ENCODE measurements around the gene STXBP6. TPM values are rescaled to one million over a fixed set of nuclear protein-coding genes. Genes with fewer than 3 reads are reported as not detected.
A peak's percentile ranks its signal among the peaks of the same experiment; 100 is the strongest.

Gene STXBP6
- total and polyA plus RNA-seq, 2 donors (not counting 3 experiments of a cell fraction or from before 2014, with no cell fraction given) = 0.06 TPM; not detected in 1

GRCh38 chr14:24984846-24985589 lies 64.9 kb downstream of the STXBP6 start:
- Histone ChIP-seq H3K9me3 (replicated peaks; ENCODE audit: control insufficient read depth, insufficient read depth, low read length) (no peaks in the 10 kb centered on the region), H3K27ac (ENCODE audit: insufficient read depth, low read depth, low read length) (no peak overlapping the region), H3K36me3 (ENCODE audit: control insufficient read depth in 2 of 2, extremely low read depth in 1 of 2, insufficient read depth in 2 of 2, low read length in 2 of 2) (no peaks in the 10 kb centered on the region), H3K9me1 (replicated peaks; ENCODE audit: control insufficient read depth, extremely low read depth, insufficient read depth, low read length) (no peaks in the 10 kb centered on the region), H3K27me3 (ENCODE audit: control insufficient read depth in 2 of 2, insufficient read depth in 2 of 2, low read length in 2 of 2) (no peaks in the 10 kb centered on the region), H3K4me1 (ENCODE audit: control insufficient read depth, extremely low read depth, insufficient read depth, low read length) (peaks cover 2% of the 10 kb centered on the region), H3K79me2 (ENCODE audit: control insufficient read depth, insufficient read depth, low read length) (no peaks in the 10 kb centered on the region), H4K20me1 (replicated peaks; ENCODE audit: control insufficient read depth, extremely low read depth, insufficient read depth, low read length) (no peaks in the 10 kb centered on the region), H3K4me2 (ENCODE audit: insufficient read depth, low read length) (peak overlapping the region; percentile 8), H2AFZ (ENCODE audit: low read depth, low read length) (no peak overlapping the region), H3K4me3 (replicated peaks in 1 of 3; ENCODE audit: insufficient read depth in 1 of 3, low read depth in 1 of 3, low read length in 3 of 3) (no peak overlapping the region), H3K9ac (replicated peaks; ENCODE audit: extremely low read depth, insufficient read depth, low read length) (no peak overlapping the region)
- FAIRE-seq (no peak), DNase-seq (ENCODE audit: low read depth, low spot score) (peak; percentile 70)
- intact Hi-C loops (cut with micrococcal nuclease) (loop anchor here (2.0 kb wide), 1 partner anchor 50 kb away; no protein-coding TSS in a partner anchor), dilution Hi-C loops (cut with MboI; ENCODE audit: extremely low pct_ligation_motif_present, low sequenced_read_pairs) (no loop called here)
- ChIA-PET CTCF (no interaction called here), POLR2A (no interaction called here)
- TF ChIP-seq, protein P1, sequence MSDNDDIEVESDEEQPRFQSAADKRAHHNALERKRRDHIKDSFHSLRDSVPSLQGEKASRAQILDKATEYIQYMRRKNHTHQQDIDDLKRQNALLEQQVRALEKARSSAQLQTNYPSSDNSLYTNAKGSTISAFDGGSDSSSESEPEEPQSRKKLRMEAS (IDR thresholded peaks at IDR 0.05; ENCODE audit: insufficient read depth, insufficient read length) = no peak
- no TSS peak for BruUV-seq (replicated peaks)

- H3K79me2 ChIP-seq (ENCODE audit: control insufficient read depth, insufficient read depth, low read length) = no peaks in the 10 kb centered on the region
- H3K4me3 ChIP-seq (replicated peaks in 1 of 3; ENCODE audit: insufficient read depth in 1 of 3, low read depth in 1 of 3, low read length in 3 of 3) = no peak overlapping the region
- no peaks in the 10 kb centered on the region for H3K9me3 ChIP-seq (replicated peaks; ENCODE audit: control insufficient read depth, insufficient read depth, low read length)
- H4K20me1 ChIP-seq (replicated peaks; ENCODE audit: control insufficient read depth, extremely low read depth, insufficient read depth, low read length) = no peaks in the 10 kb centered on the region
- H3K9me1 ChIP-seq (replicated peaks; ENCODE audit: control insufficient read depth, extremely low read depth, insufficient read depth, low read length) = no peaks in the 10 kb centered on the region
- H3K36me3 ChIP-seq (ENCODE audit: control insufficient read depth in 2 of 2, extremely low read depth in 1 of 2, insufficient read depth in 2 of 2, low read length in 2 of 2) = no peaks in the 10 kb centered on the region
- H3K4me2 ChIP-seq (ENCODE audit: insufficient read depth, low read length) = no peak overlapping the region
- intact Hi-C loops (cut with micrococcal nuclease) = no loop called here
- BruUV-seq (replicated peaks) = no TSS peak
- CTCF ChIA-PET = no interaction called here
- no peak overlapping the region for H3K27ac ChIP-seq (ENCODE audit: insufficient read depth, low read depth, low read length)
- no peak for FAIRE-seq
- TF ChIP-seq CTCF (IDR thresholded peaks at IDR 0.05; ENCODE audit: extremely low read depth in 1 of 2, insufficient read depth in 1 of 2, low read depth in 1 of 2, low read length in 2 of 2) = no peak
- peak; percentile 18 for TF ChIP-seq JUN (IDR thresholded peaks at IDR 0.05; ENCODE audit: borderline replicate concordance, insufficient read depth, insufficient read length, low read depth)
- TF ChIP-seq POLR2A (IDR thresholded peaks at IDR 0.05; ENCODE audit: low read depth, low read length) = no peak
- H2AFZ ChIP-seq (ENCODE audit: low read depth, low read length) = no peak overlapping the region
- H3K4me1 ChIP-seq (ENCODE audit: control insufficient read depth, extremely low read depth, insufficient read depth, low read length) = peaks cover 2% of the 10 kb centered on the region
- dilution Hi-C loops (cut with MboI; ENCODE audit: extremely low pct_ligation_motif_present, low sequenced_read_pairs) = no loop called here
- DNase-seq (ENCODE audit: low read depth, low spot score) = peak; percentile 80
- H3K27me3 ChIP-seq (ENCODE audit: control insufficient read depth in 2 of 2, insufficient read depth in 2 of 2, low read length in 2 of 2) = no peaks in the 10 kb centered on the region
- POLR2A ChIA-PET = no interaction called here
- H3K9ac ChIP-seq (replicated peaks; ENCODE audit: extremely low read depth, insufficient read depth, low read length) = no peak overlapping the region
Measured at GRCh38 chr14:24982472-24983155, 67.3 kb downstream of the STXBP6 start.

All from endothelial cell of umbilical vein (primary cell).